G401 (cell line): Measurements from ENCODE around the gene AFF4. TPM values are rescaled to one million over a fixed set of nuclear protein-coding genes. Genes with fewer than 3 reads are reported as not detected.
"Not testable (repeated sequence)": the region's sequence is repeated elsewhere in the genome, so short reads cannot be mapped to it uniquely, and the experiment has no call there.

Source experiments
- DNase-seq: peaks from one replicate; pipeline ENCODE4 v3.0.0-alpha.2; 2015; ENCODE audit warnings: low spot score
- in situ Hi-C: cut with HindIII; loops from 2 replicates; pipeline ENCODE4 v1.10.0; 2016; ENCODE audit warnings: low sequenced_read_pairs, mixed read lengths
- total RNA-seq: library from RNA; depleted of rRNA; stranded (reverse); fragments of >200 nt; shearing (Covaris generic); gene quantifications from 2 replicates; pipeline ENCODE4 v1.2.3, GENCODE V29; 2014; rRNA removed

AFF4 gene
- total RNA-seq, result 19.5 and 21.3 TPM in 2 replicates

- peak; percentile 91 for DNase-seq
- in situ Hi-C loops, result no loop called here
Measured at GRCh38 chr5:132963171-132964104, at the start of gene AFF4. Gene AFF4, minus strand, starts transcription at chr5:132963634. Its CDS starts 26,445 bp downstream, at chr5:132937189.

DNA sequence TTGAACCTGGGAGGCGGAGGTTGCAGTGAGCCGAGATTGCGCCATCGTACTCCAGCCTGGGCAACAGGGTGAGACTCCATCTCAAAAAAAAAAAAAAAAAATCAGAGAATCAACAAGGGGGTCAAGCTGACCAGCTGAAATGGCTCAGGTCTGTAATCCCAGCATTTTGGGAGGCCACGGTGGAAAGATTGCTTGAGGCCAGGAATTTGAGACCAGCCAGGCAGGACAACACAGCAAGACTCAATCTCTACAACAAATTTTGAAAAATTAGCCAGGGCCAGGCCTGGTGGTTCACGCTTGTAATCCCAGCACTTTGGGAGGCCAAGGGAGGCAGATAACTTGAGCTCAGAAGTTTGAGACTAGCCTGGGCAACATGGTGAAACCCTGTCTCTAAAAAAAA, 45.0 kb upstream of the AFF4 start:
- in situ Hi-C loops, DNase-seq: not testable (repeated sequence)

GRCh38 chr5:133006653-133007052, 43.2 kb upstream of the AFF4 start:
- in situ Hi-C loops, result no loop called here
- DNase-seq, result no peak

DNA sequence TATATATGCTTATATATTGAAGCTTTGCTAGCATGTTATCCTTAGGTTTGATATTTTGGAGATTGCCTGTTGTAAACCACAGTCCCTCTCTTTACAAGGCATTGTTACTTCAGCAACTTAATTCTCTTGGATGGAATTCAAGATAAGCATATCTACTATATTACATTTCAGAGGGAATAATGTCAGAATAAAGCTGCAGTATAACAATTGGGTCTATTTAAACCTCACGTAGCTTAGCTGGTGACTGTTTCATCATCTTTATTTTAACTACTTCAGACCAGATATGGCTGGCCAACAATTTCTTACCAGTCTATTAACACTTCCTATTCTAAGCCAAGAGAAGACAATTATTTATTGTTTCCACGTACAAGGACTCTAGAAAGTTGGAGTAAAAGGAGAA, 35.8 kb upstream of the AFF4 start:
- DNase-seq, result no peak
- in situ Hi-C loops, result no loop called here

GRCh38 chr5:132998556-132998955, 35.1 kb upstream of the AFF4 start:
- in situ Hi-C loops, result no loop called here
- DNase-seq, result no peak

GRCh38 chr5:132996307-132996706, 32.9 kb upstream of the AFF4 start:
- in situ Hi-C loops, result no loop called here
- DNase-seq, result no peak

DNA sequence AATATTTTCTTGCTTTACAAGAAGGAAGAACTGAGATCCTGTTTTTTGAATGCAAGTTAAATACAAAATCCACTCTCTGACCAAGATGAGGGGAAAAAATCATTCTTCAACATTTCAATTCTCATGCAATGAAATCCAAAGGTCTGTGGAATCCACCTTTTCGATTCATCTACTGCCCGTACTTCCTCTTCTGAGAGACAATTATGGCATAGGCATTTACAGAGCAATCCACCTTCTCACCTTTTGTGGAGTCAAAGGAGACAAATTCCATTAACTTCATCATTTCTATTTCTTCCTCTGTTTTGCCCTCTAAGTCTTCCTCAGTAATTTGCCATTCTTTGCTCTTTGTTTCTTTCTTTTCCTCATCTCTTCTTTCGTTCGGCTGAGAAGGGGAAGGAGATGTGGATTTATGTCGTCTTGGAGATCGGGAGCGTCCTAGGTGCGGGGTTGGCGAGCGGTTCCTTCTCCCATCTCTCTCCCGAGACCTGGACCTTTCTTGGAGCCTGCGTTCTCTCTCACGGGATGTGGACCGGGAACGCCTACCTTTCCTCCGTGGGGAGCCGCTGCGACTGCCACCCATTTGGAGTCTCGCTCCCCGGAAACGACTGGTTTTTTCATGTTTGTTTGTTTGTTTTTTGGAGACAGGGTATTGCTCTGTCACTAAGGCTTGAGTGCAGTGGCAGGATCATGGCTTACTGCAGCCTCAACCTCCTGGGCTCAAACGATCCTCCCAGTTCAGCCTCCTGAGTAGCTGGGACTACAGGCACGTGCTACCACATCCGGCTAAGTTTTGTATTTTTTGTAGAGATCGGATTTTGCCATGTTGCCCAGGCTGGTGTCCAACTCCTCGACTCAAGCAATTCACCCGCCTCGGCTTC, 24.3 kb upstream of the AFF4 start:
- no peak for DNase-seq
- in situ Hi-C loops, result no loop called here

GRCh38 chr5:132982971-132983370, 19.5 kb upstream of the AFF4 start:
- in situ Hi-C loops, DNase-seq: not testable (repeated sequence)

GRCh38 chr5:132981288-132981687, 17.9 kb upstream of the AFF4 start:
- in situ Hi-C loops, result no loop called here
- DNase-seq, result no peak

GRCh38 chr5:132979976-132980375, 16.5 kb upstream of the AFF4 start:
- no peak for DNase-seq
- in situ Hi-C loops, result no loop called here

DNA sequence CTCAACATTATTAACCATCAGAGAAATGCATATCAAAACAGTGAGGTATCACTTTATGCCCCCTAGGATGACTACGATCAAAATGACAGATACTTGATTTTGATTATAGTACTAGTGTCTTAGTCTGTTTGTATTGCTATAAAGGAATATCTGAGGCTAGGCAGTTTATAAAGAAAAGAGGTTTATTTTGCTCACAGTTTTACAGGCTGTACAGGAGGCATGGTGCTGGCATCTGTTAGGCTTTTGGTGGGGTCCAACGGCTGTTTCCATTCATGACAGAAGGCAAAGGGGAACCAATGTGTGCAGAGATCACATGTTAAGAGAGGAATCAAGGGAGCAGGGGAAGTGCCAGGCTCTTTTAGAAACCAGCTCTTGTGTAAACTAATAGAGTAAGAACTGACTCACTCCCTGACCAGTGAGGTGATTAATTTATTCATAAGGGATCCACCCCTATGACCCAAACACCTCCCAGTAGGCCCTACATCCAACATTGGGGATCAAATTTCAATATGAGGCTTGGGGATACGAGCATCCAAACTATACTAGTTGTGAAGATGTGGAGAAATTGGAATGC, 16.0 kb upstream of the AFF4 start:
- no peak for DNase-seq
- in situ Hi-C loops, result no loop called here

DNA sequence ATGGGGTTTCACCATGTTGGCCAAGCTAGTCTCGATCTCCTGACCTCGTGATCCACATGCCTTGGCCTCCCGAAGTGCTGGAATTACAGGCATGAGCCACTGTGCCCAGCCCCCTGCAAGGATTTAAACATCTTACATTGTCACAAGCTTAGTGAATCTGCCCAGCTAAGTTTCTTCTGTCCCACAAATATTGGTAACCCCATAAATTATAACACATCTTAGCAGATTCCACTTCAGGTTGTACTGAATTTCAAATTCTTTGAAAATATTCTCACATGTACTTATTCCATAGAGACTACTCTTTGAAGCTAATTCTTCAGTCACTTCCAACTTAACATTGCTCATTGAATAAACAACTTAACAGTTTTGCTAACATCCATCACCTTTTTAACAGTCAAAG, 13.4 kb upstream of the AFF4 start:
- no peak for DNase-seq
- in situ Hi-C loops, result no loop called here

DNA sequence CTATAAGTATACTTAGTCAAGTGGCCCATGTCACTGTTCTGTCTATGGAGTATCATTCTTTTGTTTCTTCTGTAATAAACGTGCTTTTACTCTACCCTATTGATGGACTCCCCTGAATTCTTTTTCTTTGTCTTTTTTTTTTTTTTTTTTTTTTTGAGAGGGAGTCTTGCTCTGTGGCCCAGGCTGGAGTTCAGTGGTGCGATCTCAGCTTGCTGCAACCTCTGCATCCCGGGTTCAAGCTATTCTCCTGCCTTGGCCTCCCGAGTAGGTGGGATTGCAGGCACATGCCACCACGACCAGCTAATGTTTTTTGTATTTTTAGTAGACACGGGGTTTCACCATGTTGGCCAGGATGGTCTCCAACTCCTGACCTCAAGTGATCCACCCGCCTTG, 9.0 kb upstream of the AFF4 start:
- in situ Hi-C loops, result not testable (repeated sequence)

DNA sequence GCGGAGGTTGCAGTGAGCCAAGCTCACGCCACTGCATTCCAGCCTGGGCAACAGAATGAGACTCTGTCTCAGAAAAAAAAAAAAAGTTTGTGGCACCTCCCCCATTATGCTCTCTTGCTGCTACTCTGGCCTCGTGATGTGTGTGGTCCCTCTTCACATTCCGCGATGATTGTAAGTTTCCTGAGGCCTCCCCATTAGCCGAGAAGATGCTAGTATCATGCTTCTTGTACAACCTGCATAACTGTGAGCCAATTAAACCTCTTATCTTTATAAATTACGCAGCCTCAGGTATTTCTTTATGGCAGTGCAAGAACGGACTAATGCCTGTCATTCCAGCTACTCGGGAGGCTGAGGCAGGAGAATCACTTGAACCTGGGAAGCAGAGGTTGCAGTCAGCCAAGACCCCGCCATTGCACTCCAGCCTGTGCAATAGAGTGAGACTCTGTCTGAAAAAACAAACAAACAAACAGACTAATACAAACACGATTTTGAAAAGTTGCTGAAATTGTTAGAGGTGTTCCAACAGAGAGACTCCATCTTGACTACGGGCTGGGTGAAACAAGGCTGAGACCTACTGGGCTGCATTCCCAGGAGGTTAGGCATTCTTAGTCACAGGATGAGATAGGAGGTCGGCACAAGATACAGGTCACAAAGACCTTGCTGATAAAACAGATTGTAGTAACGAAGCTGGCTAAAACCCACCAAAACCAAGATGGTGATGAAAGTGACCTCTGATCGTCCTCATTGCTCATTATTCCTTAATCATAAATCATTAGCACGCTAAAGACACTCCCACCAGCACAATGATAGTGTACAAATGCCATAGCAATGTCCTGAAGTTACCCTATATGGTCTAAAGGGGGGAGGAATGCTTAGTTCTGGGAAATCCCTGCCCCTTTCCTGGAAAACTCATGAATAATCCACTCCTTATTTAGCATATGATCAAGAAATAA, 8.3 kb upstream of the AFF4 start:
- DNase-seq, result no peak
- in situ Hi-C loops, result no loop called here

More for the DNA sequence above, 9.0 kb upstream of the AFF4 start:
- DNase-seq, result not testable (repeated sequence)

DNA sequence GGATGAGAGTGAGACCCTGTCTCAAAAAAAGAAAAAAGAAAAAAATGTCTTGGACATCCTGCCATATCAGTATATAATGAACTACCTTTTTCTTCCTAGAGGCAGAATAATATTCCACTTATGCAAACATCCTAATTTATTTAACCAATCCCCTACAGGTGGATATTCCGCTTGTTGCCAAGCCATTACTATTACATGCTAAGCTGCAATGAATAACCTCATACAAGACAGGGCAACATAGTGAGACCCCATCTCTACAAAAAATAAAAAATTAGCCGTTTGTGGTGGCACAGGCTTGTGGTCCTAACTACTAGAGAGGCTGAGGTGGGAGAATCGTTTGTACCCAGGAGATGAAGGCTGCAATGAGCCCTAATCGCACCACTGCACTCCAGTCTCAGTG, 1.7 kb upstream of the AFF4 start:
- in situ Hi-C loops, result no loop called here

GRCh38 chr5:132962429-132963021, 909 bp downstream of the AFF4 start:
- in situ Hi-C loops, result no loop called here
- DNase-seq, result peak; percentile 37

More for the DNA sequence above, 1.7 kb upstream of the AFF4 start:
- no peak for DNase-seq

- DNase-seq, result no peak
- in situ Hi-C loops, result no loop called here
Measured at GRCh38 chr5:132961887-132962286, 1.5 kb downstream of the AFF4 start.

GRCh38 chr5:132961123-132961815, 2.2 kb downstream of the AFF4 start:
- DNase-seq, in situ Hi-C loops: not testable (repeated sequence)
